H9 (cell line): Measurements from ENCODE around the gene SYDE2. TPM values are rescaled to one million over a fixed set of nuclear protein-coding genes. Genes with fewer than 3 reads are reported as not detected.

Experiments used
- DNase-seq: peaks from one replicate; pipeline ENCODE4 v3.0.0-alpha.2; 2017
- H2AFZ ChIP-seq: one replicate; pipeline ENCODE4 v1.6.1; 2013; ENCODE audit warnings: mild to moderate bottlenecking, low read length, control low read depth, moderate library complexity
- H2AK5ac ChIP-seq: 2 replicates; pipeline ENCODE4 v1.6.1; 2013; ENCODE audit warnings: low read length, control low read depth, mixed read lengths; ENCODE audit not compliant: insufficient read length
- H2BK120ac ChIP-seq: one replicate; pipeline ENCODE4 v1.6.1; 2013; ENCODE audit warnings: low read depth, mild to moderate bottlenecking, low read length, control low read depth, inconsistent platforms; ENCODE audit not compliant: poor library complexity, severe bottlenecking
- H2BK12ac ChIP-seq: 2 replicates; pipeline ENCODE4 v1.6.1; 2013; ENCODE audit warnings: low read length, control low read depth, mixed read lengths, low read depth; ENCODE audit not compliant: insufficient read length
- H2BK15ac ChIP-seq: 2 replicates; pipeline ENCODE4 v1.6.1; 2013; ENCODE audit warnings: low read depth, low read length, control low read depth
- H2BK20ac ChIP-seq: one replicate; pipeline ENCODE4 v1.6.1; 2013; ENCODE audit warnings: low read depth, mild to moderate bottlenecking, low read length, control low read depth, inconsistent platforms; ENCODE audit not compliant: poor library complexity, severe bottlenecking
- H2BK5ac ChIP-seq: 2 replicates; pipeline ENCODE4 v1.6.1; 2013; ENCODE audit warnings: low read length, control low read depth, mixed read lengths; ENCODE audit not compliant: insufficient read length
- H3K14ac ChIP-seq: 2 replicates; pipeline ENCODE4 v1.6.1; 2013; ENCODE audit warnings: low read length, control low read depth; ENCODE audit not compliant: insufficient read depth
- H3K18ac ChIP-seq: 2 replicates; pipeline ENCODE4 v1.6.1; 2013; ENCODE audit warnings: low read depth, mild to moderate bottlenecking, mixed read lengths, low read length, control low read depth; ENCODE audit not compliant: insufficient read length
- H3K23ac ChIP-seq: 2 replicates; pipeline ENCODE4 v1.6.1; 2013; ENCODE audit warnings: low read length, control low read depth, mixed read lengths, low read depth; ENCODE audit not compliant: insufficient read length
- H3K23me2 ChIP-seq: 2 replicates; pipeline ENCODE4 v1.6.1; 2013; ENCODE audit warnings: low read depth, mild to moderate bottlenecking, mixed read lengths, low read length, control low read depth; ENCODE audit not compliant: insufficient read length, poor library complexity, severe bottlenecking
- H3K27ac ChIP-seq: 2 replicates; pipeline ENCODE4 v1.5.1; 2013; ENCODE audit warnings: low read length, control low read depth, mixed read lengths, low read depth; ENCODE audit not compliant: insufficient read length
- H3K27me3 ChIP-seq: 2 replicates; pipeline ENCODE4 v1.6.1; 2013; ENCODE audit warnings: low read length, control low read depth, inconsistent platforms; ENCODE audit not compliant: insufficient read depth
- H3K4ac ChIP-seq: 2 replicates; pipeline ENCODE4 v1.6.1; 2013; ENCODE audit warnings: low read depth, mild to moderate bottlenecking, control low read depth, inconsistent platforms, low read length, moderate library complexity
- H3K4me1 ChIP-seq: 2 replicates; pipeline ENCODE4 v1.6.1; 2013; ENCODE audit warnings: low read length, control low read depth, inconsistent platforms; ENCODE audit not compliant: insufficient read depth
- H3K4me2 ChIP-seq: 2 replicates; pipeline ENCODE4 v1.6.1; 2013; ENCODE audit warnings: low read length, control low read depth, mixed read lengths; ENCODE audit not compliant: insufficient read length, insufficient read depth
- H3K56ac ChIP-seq: 2 replicates; pipeline ENCODE4 v1.6.1; 2013; ENCODE audit warnings: low read depth, mild to moderate bottlenecking, mixed read lengths, low read length, control low read depth; ENCODE audit not compliant: insufficient read length
- H3K79me1 ChIP-seq: 2 replicates; pipeline ENCODE4 v1.6.1; 2013; ENCODE audit warnings: low read depth, mild to moderate bottlenecking, moderate library complexity, low read length, control low read depth, inconsistent platforms; ENCODE audit not compliant: insufficient read depth, poor library complexity, severe bottlenecking
- H3K79me2 ChIP-seq: 2 replicates; pipeline ENCODE4 v1.6.1; 2013; ENCODE audit warnings: low read length, control low read depth, inconsistent platforms; ENCODE audit not compliant: insufficient read depth
- H3K9ac ChIP-seq: 2 replicates; pipeline ENCODE4 v1.6.1; 2013; ENCODE audit warnings: low read length, control low read depth, mixed read lengths; ENCODE audit not compliant: insufficient read length; ENCODE audit errors: extremely low read depth
- H3K9me3 ChIP-seq: one replicate; pipeline ENCODE4 v1.6.1; 2013; ENCODE audit warnings: low read depth, low read length, inconsistent platforms; ENCODE audit not compliant: control insufficient read depth
- H3T11ph ChIP-seq: one replicate; pipeline ENCODE4 v1.6.1; 2013; ENCODE audit warnings: mild to moderate bottlenecking, low read length, control low read depth, inconsistent platforms
- H4K20me1 ChIP-seq: one replicate; pipeline ENCODE4 v1.6.1; 2013; ENCODE audit not compliant: control insufficient read depth, insufficient read length, insufficient read depth
- H4K5ac ChIP-seq: 2 replicates; pipeline ENCODE4 v1.6.1; 2013; ENCODE audit warnings: low read depth, mild to moderate bottlenecking, mixed read lengths, low read length, control low read depth; ENCODE audit not compliant: insufficient read length
- H4K8ac ChIP-seq: replicated peaks from 2 replicates; pipeline ENCODE4 v1.6.1; 2013; ENCODE audit warnings: low read length, control low read depth, mixed read lengths, low read depth; ENCODE audit not compliant: insufficient read length
- H4K91ac ChIP-seq: 2 replicates; pipeline ENCODE4 v1.6.1; 2013; ENCODE audit warnings: low read depth, mild to moderate bottlenecking, moderate library complexity, mixed read lengths, low read length, control low read depth; ENCODE audit not compliant: insufficient read length
- H3K27ac Mint-ChIP-seq, 3 experiments: 2 replicates in 2 of 3; 3 replicates in 1 of 3; pipeline ENCODE4 v1.8.0; 2020 to 2021; ENCODE audit warnings: mixed read lengths in 3 of 3, mild to moderate bottlenecking in 1 of 3, moderate library complexity in 1 of 3
- H3K27me3 Mint-ChIP-seq: 2 replicates; pipeline ENCODE4 v1.8.0; 2021; ENCODE audit warnings: low read depth, mild to moderate bottlenecking, moderate library complexity, mixed read lengths
- H3K36me3 Mint-ChIP-seq, 3 experiments: 2 replicates in 2 of 3; 3 replicates in 1 of 3; pipeline ENCODE4 v1.8.0; 2020 to 2021; ENCODE audit warnings: low read depth in 3 of 3, mixed read lengths in 3 of 3; ENCODE audit not compliant: insufficient read depth in 1 of 3
- H3K4me1 Mint-ChIP-seq, 2 experiments: 2 replicates each; pipeline ENCODE4 v1.8.0; 2020; ENCODE audit warnings: mixed read lengths in 2 of 2
- H3K4me3 Mint-ChIP-seq, 2 experiments: 2 replicates in 1 of 2; 3 replicates in 1 of 2; pipeline ENCODE4 v1.8.0; 2020 to 2021; ENCODE audit warnings: mild to moderate bottlenecking in 2 of 2, mixed read lengths in 2 of 2, moderate library complexity in 1 of 2
- H3K9me3 Mint-ChIP-seq, 2 experiments: 2 replicates in 1 of 2; 3 replicates in 1 of 2; pipeline ENCODE4 v1.8.0; 2020; ENCODE audit warnings: mild to moderate bottlenecking in 2 of 2, mixed read lengths in 2 of 2, moderate library complexity in 1 of 2
- CTCF ChIP-seq: fragments of 200-600 bp; sonication (generic); conservative IDR thresholded peaks from 3 replicates; pipeline ENCODE4 v1.8.0; 2021; ENCODE audit warnings: antibody characterized with exemption, mild to moderate bottlenecking
- WGBS: extraction: QIAGEN DNeasy Blood & Tissue Kit; methylation state at CpG from one replicate; pipeline ENCODE4 v1.1.7; 2013; ENCODE audit warnings: missing lambda C conversion rate, low lambda C conversion rate, mixed read lengths; ENCODE audit not compliant: insufficient read length; ENCODE audit errors: extremely low coverage; 5-methylcytosine and 5-hydroxymethylcytosine counted together
- total RNA-seq: library from RNA; stranded (reverse); gene quantifications from 2 replicates; pipeline ENCODE4 v1.2.1, GENCODE V29; 2021

SYDE2 gene
- total RNA-seq, 1 experiment from 2014 or later, result 12.4 TPM

- Histone ChIP-seq H3K79me1 (no peaks in the 10 kb centered on the region), H3T11ph (no peak overlapping the region), H3K27me3 (no peaks in the 10 kb centered on the region), H3K27ac (no peak overlapping the region), H2BK5ac (no peak overlapping the region), H2AK5ac (no peak overlapping the region), H4K8ac (no peak overlapping the region), H3K56ac (no peak overlapping the region), H3K4ac (no peak overlapping the region), H2BK12ac (no peak overlapping the region), H2BK20ac (no peak overlapping the region), H2BK120ac (no peak overlapping the region), H3K23ac (no peak overlapping the region), H3K18ac (no peak overlapping the region), H3K4me2 (no peak overlapping the region), H3K9me3 (no peaks in the 10 kb centered on the region), H3K79me2 (peaks cover 3% of the 10 kb centered on the region; the same call in 1 of the 2 replicates), H2BK15ac (no peak overlapping the region), H4K5ac (no peak overlapping the region), H3K9ac (no peak overlapping the region), H3K4me1 (no peaks in the 10 kb centered on the region; the same call in 1 of the 2 replicates), H2AFZ (no peak overlapping the region), H4K91ac (no peak overlapping the region), H3K14ac (no peak overlapping the region), H4K20me1 (no peaks in the 10 kb centered on the region), H3K23me2 (peaks cover 5% of the 10 kb centered on the region)
- no peak for DNase-seq
- H3K36me3 Mint-ChIP-seq, result no peaks in the 10 kb centered on the region; a peak in 1 of 7 replicates
- no CpG with 5 or more reads among the region's 2 CpGs for WGBS
- no peak overlapping the region for H3K27ac Mint-ChIP-seq
- peaks cover 42 to 44% of the 10 kb centered on the region in 2 experiments for H3K4me1 Mint-ChIP-seq
- TF ChIP-seq CTCF, result no peak
- H3K27me3 Mint-ChIP-seq, result no peaks in the 10 kb centered on the region
- no peaks in the 10 kb centered on the region for H3K9me3 Mint-ChIP-seq
- no peak overlapping the region for H3K4me3 Mint-ChIP-seq
These were observed 2.9 kb upstream of the SYDE2 start for GRCh38 chr1:85203573-85204171.
